Neutrophil (primary cell): Measurements from ENCODE around the gene ADGRL3.

Experiments
- H3K27ac ChIP-seq: fragments of 200-600 bp; sonication (generic); 2 replicates; pipeline ENCODE4 v1.5.1; 2016; ENCODE audit warnings: mild to moderate bottlenecking, moderate library complexity
- H3K27me3 ChIP-seq: fragments of 200-600 bp; sonication (generic); 2 replicates; pipeline ENCODE4 v1.6.0; 2016; ENCODE audit warnings: mild to moderate bottlenecking
- H3K36me3 ChIP-seq: fragments of 200-600 bp; sonication (generic); 2 replicates; pipeline ENCODE4 v1.5.1; 2017
- H3K4me1 ChIP-seq, 2 experiments: fragments of 200-600 bp in 1 of 2; sonication (generic) in 1 of 2; 1 replicate in 1 of 2; 2 replicates in 1 of 2; pipeline versions ENCODE4 v1.5.1 to v1.6.1; 2013 to 2016; ENCODE audit warnings: low read depth in 1 of 2, low read length in 1 of 2, mild to moderate bottlenecking in 1 of 2, moderate library complexity in 1 of 2; ENCODE audit not compliant: control insufficient read depth in 1 of 2, insufficient read depth in 1 of 2
- H3K4me3 ChIP-seq, 2 experiments: fragments of 200-600 bp in 1 of 2; sonication (generic) in 1 of 2; 1 replicate in 1 of 2; 2 replicates in 1 of 2; pipeline ENCODE4 v1.5.1; 2013 to 2016; ENCODE audit warnings: low read depth in 1 of 2, low read length in 1 of 2, mild to moderate bottlenecking in 1 of 2, moderate library complexity in 1 of 2
- H3K9me3 ChIP-seq: fragments of 200-600 bp; sonication (generic); 2 replicates; pipeline ENCODE4 v1.5.1; 2016
- TF ChIP-seq, protein P1 (sequence below): fragments of 200-600 bp; sonication (generic); IDR thresholded peaks from 2 replicates; pipeline ENCODE4 v1.5.1; 2016; ENCODE audit warnings: antibody characterized with exemption

The ADGRL3 gene

DNA sequence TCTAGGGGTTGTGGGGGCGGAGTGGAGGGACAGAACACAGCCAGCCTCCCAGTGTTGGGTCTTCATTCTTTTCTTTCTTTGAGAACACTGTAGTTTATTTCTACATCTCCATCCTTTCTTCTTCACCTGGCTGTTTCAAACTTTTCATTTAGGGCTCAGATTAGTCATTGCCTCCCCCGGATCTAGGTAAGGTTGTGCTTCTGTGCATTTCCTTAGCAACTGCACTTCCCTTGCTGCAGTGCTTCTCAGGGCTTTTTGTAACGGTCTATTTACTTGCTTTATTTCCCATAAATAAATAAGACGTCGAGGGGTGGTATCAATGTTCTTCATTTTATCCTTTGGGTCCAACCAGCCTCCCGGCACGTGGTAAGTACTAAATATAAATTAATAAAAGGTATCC, 31.3 kb downstream of the ADGRL3 start:
- no peaks in the 10 kb centered on the region for H3K4me1 ChIP-seq
- H3K27ac ChIP-seq: no peak overlapping the region
- no peaks in the 10 kb centered on the region for H3K9me3 ChIP-seq
- no peaks in the 10 kb centered on the region for H3K27me3 ChIP-seq
- H3K36me3 ChIP-seq: no peaks in the 10 kb centered on the region
- no peak overlapping the region for H3K4me3 ChIP-seq
- TF ChIP-seq, protein P1, sequence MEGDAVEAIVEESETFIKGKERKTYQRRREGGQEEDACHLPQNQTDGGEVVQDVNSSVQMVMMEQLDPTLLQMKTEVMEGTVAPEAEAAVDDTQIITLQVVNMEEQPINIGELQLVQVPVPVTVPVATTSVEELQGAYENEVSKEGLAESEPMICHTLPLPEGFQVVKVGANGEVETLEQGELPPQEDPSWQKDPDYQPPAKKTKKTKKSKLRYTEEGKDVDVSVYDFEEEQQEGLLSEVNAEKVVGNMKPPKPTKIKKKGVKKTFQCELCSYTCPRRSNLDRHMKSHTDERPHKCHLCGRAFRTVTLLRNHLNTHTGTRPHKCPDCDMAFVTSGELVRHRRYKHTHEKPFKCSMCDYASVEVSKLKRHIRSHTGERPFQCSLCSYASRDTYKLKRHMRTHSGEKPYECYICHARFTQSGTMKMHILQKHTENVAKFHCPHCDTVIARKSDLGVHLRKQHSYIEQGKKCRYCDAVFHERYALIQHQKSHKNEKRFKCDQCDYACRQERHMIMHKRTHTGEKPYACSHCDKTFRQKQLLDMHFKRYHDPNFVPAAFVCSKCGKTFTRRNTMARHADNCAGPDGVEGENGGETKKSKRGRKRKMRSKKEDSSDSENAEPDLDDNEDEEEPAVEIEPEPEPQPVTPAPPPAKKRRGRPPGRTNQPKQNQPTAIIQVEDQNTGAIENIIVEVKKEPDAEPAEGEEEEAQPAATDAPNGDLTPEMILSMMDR: no peak

DNA sequence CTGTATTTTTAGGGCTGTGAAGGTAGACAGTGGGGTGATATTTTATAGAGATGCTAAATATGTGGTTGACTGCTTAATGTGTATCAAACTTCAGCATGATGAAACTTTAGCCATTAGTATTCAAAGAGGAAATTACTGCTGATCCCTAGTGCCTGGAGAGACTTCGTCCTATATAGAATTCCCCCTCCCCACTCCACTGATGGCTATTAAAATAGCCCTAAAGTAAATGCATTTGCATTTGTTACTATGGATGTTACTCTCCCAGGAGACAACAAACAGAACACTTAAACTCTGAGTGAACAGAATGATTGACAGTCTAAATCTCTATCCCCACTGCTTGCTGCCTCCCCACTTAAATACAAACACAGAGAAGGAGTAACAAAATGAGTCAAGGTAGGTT, 39.1 kb downstream of the ADGRL3 start:
- Histone ChIP-seq H3K4me3 (no peak overlapping the region), H3K27ac (no peak overlapping the region), H3K36me3 (no peaks in the 10 kb centered on the region), H3K27me3 (no peaks in the 10 kb centered on the region), H3K9me3 (no peaks in the 10 kb centered on the region), H3K4me1 (no peaks in the 10 kb centered on the region)
- TF ChIP-seq, protein P1: no peak

DNA sequence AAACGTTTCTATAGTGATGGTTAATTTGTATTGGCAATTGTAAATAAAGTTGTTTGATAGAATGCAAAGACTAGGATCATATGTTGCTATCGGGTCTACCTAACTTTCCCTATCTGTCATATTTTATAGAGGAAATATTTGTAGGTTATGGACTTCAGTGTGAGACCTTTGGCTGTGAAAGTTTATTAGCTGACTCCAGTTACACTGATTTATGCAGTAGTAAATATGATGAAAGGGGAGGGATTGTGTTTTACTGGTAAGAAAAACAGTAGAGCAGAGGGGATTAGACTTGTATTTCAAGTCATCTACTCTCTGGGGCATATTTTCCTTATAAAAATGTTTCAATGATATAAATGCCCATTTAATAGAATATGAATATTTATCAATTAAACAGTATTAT, 43.8 kb downstream of the ADGRL3 start:
- Histone ChIP-seq H3K4me1 (no peaks in the 10 kb centered on the region), H3K4me3 (no peak overlapping the region), H3K36me3 (no peaks in the 10 kb centered on the region), H3K9me3 (no peaks in the 10 kb centered on the region), H3K27ac (no peak overlapping the region), H3K27me3 (no peaks in the 10 kb centered on the region)
- TF ChIP-seq, protein P1: no peak

DNA sequence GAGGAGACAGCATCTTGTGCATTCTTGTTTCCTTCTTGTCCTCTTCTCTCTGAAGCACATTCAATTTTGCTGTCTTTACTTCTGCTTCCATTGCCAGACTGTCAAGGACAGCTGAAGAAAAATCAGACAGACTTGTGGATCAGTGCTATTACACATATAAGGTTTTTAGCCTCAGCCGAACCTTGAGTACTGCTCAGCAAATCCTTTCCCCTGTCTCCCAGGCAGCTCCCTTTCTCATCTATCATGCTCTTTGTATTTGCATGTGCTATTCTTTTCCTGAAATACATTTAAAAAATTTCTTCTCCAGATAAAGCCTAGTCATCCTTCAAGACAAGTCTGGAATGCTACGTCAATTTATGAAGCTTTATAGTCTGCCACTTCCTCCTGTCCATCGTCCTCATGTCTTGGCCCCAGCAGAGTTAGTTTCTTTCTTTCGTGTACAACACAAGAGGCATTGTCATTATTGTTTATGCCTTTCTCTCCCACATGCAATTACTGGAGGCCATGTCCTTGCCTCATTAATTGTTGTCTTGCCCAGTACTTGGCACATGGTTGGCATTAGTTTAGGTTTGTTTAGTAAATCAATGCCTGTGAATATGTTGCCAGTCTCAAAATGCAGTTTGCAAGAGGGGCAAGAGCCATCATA, 45.1 kb downstream of the ADGRL3 start:
- H3K9me3 ChIP-seq: no peaks in the 10 kb centered on the region
- H3K27me3 ChIP-seq: no peaks in the 10 kb centered on the region
- no peaks in the 10 kb centered on the region for H3K4me1 ChIP-seq
- H3K36me3 ChIP-seq: no peaks in the 10 kb centered on the region
- TF ChIP-seq, protein P1: no peak
- H3K27ac ChIP-seq: no peak overlapping the region
- H3K4me3 ChIP-seq: no peak overlapping the region

DNA sequence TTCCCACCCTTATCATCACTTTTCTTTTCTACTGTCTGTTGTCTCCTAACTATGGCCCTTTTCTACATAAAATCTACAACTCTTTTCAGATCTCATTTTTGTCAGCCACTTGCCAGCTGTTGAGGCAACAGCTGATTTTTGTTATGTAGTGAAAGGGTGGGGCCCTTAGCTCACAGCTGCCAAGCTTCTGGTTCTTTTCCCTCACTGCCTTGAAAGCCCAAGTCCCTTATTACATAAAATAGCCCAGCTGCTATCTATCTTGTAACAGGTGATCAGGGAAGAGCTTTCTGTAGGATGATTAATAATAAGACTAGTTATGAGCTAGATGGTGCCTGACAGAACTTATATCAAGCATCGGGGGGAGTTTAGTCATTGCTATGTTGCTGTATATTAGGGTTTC, 45.9 kb downstream of the ADGRL3 start:
- H3K36me3 ChIP-seq: no peaks in the 10 kb centered on the region

More for the DNA sequence above, 45.9 kb downstream of the ADGRL3 start:
- H3K27me3 ChIP-seq: no peaks in the 10 kb centered on the region
- no peak overlapping the region for H3K4me3 ChIP-seq
- TF ChIP-seq, protein P1: no peak
- no peaks in the 10 kb centered on the region for H3K9me3 ChIP-seq
- no peak overlapping the region for H3K27ac ChIP-seq
- no peaks in the 10 kb centered on the region for H3K4me1 ChIP-seq
